Stimulated activated CD4-positive, alpha-beta T cell treated with anti-CD3 and anti-CD28 coated beads, Interleukin-2, amount 100 ng/mL, for 4 hours (primary cell): ENCODE measurements around the gene RNLS.
"Not testable (repeated sequence)": the region's sequence is repeated elsewhere in the genome, so short reads cannot be mapped to it uniquely, and the experiment has no call there.

Experiments
- DNase-seq: peaks from one replicate; pipeline ENCODE4 v3.0.0-alpha.2; 2020; ENCODE audit warnings: low read depth

The RNLS gene

DNA sequence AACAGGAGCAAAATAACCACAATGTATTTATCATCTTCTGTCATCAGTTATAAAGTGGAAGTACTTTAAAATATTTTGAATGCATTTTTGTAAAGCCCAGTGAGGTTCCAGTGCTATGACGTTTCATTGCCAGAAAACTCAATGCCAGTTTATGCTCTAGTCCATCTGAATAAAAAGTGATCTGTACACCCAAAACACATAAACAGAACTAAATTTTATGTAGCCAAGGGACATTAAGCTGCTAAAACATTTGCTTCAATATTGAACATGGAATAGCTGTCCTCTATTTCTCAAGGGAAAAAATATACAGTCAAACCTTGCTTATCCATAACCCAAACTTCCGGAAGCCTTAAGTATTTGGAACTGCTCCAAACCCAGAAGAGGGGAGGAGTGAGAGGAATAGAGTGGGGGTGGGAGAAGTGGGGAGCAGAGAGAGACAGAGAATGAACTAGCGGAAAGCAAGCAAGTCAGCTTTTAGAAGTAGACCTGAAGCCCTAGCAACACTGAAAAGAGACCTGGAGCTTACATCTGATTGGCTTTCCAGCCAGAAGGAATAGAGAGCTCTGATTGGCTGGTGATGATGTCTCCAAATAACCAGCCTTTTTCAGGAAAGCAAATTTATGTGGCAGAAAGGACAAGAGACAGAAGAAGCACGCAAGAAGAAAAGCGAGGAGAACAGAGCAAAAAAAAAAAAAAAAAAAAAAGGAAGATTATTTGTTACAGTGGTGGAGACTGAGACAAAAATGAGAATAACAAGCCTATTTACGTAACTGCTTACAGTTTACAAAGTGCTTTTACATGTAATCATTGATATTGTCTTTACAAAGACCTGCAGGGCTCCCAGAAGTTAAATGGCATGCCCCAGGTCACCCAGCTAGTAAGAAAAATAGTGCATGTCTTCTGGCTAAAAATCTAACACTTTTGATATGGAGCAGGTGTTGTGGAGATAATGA lies 196.0 kb downstream of the RNLS start:
- DNase-seq, result no peak

DNA sequence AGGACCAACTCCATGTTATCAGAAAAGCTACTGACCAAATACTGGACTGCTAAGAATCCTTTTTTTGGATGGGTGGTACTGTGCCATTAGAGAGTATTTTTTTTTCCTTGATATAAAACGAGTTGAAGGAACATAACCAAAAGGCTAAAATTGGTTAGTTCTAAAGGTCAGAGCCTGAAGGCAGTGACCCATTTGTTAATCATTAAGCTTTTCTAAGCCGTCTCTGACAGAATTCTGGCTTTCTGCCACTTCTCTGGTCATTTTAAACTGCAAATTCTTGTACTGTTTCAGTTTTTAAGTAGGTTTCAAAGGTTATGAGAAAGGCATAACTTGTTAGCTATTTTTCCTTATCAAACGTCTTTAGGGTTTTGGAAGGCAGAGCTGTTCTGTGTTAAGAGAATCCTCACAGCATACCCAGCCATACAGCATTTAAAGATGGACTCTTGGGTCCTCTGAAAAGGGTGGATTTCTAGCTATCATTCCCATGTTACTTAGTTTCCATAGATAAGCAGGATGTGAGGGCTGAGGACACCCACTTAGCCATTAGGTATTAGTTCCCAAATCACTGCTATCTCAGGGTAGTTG lies 196.8 kb downstream of the RNLS start:
- no peak for DNase-seq

DNA sequence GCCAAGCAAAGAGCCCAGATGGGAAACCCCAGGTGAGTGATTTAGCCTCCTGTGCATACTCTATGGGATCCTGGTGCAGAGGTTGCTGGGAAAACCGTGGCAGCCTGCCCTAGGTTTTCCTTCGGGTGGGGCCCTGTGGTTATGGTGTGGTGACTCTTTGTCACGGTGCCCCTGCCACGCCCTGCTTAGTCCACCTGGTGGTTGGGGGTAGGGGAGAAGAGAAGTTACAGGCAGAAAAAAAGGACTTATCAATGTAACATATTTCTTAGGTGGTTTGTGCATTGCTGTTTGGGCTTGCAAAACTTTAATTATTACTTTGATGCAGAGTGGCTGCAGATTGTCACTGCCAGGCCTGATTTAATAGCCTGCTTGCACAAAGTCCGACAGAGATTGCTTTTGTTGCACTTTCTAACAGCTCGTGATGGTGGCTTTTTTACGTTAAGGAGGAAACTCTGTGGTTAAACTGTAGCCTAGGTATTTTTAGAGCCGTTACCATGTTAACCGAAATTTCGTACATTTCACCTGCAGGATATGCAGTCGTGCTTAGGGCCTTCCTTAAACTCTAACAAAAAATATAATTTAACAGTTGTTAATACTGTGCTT lies 197.4 kb downstream of the RNLS start:
- DNase-seq, result peak; percentile 11

DNA sequence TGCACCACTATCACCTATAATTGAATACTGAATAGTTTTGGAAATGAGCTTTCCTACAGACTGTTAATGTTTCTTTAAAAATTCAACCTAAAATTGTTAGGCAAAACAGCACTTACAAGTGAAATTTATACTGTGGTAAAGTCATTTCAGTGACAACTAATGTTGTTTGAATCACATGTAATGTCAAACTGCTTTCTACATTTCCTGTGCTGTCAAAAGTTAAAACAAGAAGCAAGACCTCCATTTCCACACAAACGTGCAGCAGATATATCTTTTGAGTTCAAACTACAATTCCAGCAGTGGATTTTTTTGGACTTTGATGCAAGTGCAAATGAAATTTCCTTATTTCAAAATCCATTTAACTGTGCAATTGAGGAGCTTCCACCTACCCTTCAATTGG lies 199.8 kb downstream of the RNLS start:
- no peak for DNase-seq

DNA sequence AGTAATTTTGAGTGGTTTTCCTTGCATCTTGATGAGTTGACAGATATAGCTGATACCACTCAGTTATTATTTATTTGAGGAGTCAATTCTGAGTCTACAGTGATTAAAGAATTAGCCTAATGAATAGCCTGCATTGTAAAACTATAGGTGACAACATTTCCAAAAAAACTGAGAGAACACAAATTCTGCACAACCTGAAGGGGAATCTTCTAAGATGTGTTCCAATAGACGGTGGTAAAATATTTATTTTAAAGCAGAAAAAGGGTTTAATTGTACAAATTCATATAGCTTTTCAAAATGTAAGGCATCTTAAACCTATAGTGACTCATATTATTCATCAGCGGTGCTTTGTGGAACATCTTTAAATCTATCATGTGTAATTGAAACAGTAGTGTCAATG lies 200.4 kb downstream of the RNLS start:
- DNase-seq, result no peak

DNA sequence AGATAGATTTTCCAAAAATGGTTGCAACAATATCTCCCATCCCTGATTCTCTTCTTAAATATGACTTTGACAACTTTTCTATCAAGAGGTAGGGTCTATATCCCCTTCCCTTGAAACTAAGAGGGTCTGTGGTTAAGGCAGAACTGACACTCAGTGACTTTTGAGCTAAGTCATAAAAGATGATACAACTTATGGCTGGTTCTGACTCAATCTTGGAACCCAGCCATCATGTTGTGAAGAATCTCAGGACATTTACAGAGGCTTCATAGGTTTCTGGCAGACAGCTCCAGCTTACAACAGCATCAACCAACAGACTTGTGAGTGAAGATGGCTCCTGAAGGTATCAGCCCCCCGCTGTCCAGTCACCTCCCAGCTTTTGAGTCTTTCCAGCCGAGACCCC lies 203.5 kb downstream of the RNLS start:
- DNase-seq, result no peak

DNA sequence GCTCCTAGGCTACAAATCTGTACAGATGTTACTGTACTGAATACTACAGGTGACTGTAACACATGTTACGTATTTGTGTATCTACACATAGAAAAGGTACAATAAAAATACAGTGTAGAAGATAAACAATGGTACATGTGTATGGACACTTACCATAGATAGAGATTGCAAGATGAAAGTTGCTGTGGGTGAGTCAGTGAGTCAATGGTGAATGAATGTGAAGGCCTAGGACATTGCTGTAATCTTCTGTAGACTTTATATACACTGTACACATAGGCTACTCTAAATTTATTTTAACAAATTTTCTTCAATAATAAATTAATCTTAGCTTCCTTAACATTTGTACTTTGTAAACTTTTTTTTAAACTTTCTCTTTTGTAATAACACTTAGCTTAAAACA lies 205.6 kb downstream of the RNLS start:
- DNase-seq, result no peak

DNA sequence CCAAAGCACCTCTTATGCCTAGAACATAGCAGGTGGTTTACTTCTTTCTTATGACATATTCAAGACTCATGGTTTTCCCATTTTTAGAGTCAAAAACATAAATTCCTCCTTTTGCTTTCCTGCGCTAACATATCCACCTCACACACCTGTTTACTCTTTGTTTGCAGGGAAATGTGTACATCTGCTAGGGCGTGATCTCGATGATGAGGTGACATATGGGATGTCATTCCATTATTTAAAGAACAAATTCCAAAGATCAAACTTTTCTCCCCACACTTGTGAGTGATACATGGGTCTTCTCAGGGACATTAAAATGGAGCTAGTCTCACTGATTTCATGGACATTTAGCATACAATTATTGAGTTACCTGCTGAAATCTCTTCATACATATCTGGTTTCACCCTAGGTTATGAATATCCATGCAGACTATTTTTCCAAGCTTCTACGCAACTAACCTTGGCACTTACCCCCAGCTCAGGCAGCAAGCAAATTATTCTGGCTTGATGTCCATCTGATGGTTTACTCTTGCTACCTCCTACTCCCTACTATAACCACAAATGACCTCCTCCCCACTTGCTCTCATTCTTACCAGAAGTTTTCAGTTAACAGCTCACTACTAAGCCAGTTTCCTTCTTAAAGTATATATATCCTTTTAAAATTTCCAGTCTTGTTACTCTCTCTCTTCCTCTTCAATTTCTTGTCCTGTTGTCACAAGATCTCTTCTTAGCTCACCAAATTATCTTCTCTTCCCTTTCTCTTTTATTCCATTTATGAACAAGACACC lies 208.5 kb downstream of the RNLS start:
- DNase-seq, result no peak

DNA sequence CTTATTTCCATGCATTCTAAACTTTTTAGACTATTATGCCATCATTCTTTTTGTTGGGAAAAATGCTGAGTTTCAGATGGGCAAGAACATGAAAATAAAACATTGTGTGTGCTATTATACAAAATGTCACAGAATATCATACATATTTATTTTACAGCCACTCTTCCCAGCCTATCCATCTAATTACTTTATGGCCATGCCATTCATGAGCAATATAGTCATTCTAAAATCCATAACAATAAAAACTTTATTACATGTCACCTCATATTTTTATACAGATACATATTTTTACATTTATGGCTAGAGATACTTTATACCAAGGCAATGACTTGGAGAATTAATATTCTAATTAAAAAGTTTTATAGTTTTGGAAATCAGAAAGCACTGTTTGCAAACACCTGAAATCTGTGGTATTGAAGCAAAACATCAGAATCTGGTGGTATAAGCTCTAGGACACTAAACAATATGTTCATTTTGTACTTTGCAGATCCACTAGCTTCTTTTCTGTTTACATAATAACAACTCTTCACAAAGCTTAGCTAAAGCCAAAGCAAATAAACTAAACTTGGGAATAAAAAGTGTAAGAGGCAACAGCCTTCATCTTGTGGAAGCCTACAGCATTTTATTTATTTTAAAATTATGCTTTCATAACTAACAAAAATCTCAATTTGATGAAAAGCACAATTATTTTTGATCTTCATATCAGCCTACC lies 210.1 kb downstream of the RNLS start:
- no peak for DNase-seq

DNA sequence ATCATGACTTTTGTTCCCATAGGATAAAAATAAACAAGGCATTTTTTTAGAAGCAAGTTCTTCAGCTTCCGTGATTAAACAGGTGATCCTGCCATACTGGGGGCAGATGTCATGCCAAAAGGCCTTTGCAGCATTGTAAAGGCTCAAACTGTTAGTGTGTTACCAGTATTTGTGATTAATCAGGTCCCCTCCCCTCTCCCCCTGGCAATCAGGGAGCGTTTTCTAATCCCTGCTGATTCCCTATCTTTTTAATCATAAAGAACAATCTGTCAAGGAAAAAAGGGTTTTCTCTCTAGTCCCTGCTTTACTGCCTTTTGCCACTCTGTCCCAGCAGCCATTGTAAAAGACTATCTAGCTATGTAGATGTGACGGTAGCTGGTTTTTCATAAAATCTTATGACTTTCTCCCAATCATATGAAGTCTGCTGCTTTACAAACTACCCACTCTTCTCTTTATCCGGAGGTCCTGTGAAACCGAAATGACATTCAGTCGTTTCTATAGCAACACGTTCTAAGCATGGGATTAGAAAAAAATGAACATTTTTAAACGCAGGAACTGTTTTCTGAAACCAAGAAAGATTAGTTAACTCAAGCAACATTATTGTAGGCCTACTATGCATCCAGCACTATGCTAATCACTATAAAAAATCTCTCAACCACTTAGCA lies 210.9 kb downstream of the RNLS start:
- DNase-seq, result no peak

DNA sequence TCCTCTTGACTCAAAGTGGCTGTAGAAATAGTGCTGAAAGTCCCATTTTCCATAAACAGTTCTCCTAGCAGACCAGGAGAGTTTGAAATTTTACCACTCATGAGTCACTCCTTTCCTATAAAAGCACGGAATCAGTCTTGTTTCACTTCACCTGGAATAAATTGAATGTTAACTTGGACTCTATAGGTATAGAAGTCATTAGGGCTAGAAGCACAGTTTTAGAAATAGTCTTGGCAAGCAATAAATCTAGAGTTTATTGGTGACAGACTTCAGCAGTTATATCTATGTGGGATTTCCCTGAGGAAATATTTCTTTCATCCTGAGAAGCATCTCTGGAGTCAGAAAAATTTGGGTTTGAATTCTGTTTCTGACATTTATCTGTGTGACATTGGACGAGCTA lies 212.4 kb downstream of the RNLS start:
- DNase-seq, result no peak

DNA sequence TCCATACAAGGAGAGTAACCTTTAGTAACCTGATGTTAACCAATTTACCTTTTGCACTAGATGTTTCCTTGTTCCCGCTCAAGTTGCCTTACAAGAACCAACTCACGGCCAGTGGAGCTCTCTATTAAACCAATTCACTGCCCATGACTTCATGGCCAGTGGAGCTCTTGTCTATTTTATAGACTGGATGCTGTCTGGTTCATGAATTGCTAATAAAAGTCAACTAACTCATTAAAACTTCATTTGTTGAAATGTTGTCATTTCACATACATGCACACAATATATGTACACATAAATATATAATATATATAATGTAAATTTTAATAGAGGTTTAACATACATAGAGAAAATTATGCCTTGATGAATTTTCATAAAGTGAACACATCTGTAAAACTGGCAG lies 216.3 kb downstream of the RNLS start:
- no peak for DNase-seq

DNA sequence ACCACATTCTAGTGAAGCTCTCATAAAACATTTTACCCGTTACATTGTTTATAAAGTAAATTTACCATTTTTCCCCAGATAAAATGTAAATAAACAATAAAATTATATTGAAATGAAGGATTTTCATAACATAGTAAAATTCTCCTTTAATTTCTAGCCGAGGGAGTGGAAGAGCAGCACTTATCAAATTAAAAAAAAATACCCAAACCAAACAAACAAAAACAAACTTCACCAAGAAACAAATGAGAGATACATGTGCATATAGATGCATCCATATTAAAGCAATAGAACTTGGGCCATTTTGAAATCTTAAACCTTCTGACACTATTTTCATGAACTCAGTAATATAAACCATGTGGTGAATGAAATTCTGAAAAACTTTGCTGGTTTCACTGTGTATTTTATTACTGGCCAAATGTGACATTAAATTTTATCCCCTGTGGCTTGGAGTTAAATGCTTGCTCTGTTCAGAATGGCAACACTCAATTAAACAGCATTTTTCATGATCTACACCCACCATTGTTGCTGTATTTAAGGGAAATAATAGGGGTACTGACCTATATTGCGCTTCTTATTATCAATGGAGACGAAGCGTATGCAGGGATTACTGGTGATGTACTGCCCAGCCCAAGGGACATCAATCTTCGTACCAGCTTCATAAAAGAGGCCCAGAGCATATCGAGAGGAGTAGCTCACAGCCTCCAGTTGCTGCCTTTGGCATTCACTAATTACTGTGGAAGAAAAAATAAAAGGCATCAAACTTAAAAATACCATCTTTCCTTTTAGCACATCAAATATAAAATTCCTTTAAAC lies 220.9 kb downstream of the RNLS start:
- no peak for DNase-seq

DNA sequence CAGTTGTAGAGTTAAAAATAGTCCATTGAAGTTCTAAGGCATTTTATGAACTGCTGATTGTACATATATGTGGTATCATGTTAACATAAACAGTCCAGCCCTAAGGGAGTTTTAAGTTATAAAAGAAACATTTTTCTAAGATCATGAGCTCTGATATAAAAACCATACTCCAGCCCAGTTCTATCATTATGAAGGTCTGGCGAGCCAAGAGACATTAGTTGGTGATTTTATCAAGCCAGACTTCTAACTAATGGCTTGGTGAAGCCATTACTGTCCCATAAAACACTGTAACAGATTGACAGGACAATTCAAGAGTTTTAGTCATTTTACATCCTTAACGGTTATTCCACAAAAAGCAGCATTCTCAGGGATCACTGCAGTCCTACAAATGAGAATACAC lies 221.6 kb downstream of the RNLS start:
- no peak for DNase-seq

DNA sequence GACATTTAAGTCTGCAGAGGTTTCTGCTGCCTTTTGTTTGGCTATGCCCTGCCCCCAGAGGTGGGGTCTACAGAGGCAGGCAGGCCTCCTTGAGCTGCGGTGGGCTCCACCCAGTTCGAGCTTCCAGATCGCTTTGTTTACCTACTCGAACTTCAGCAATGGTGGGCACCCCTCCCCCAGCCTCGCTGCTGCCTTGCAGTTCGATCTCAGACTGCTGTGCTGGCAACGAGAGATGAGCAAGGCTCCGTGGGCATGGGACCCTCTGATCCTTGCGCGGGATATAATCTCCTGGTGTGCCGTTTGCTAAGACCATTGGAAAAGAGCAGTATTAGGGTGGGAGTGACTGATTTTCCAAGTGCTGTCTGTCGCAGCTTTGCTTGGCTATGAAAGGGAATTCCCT lies 227.4 kb downstream of the RNLS start:
- not testable (repeated sequence) for DNase-seq

DNA sequence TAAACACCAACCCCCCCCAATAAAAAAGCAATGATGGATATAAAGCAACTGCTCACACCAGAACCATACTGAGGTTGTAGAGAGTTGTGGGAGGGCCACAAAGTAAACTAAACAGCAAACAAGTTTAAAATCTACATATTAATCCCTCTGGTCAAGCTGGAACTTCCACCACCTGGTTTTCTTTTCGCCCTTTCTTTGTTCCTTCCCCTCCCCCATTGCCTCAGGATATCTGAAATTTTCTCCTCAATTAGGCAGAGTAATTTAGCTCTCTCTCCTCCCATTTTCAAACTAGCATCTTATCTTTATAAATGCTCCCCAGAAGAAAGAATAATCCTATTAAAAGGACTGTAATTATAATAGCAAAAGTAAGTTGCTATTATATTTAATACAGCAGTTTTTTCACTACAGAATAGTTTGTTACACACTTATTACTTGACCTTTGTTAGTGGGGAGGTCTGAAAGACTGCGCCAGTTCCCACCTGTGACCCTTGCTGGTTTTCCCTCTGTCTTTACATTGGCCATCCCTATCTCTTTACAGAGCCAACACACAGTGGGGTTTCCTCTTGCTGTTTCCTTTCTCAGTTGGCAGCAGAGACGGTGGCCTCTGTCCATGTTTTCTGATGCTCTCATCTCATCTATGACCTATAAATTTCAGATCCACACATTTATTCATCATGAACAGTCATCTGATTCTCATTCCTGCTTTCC lies 235.4 kb downstream of the RNLS start:
- DNase-seq, result no peak

DNA sequence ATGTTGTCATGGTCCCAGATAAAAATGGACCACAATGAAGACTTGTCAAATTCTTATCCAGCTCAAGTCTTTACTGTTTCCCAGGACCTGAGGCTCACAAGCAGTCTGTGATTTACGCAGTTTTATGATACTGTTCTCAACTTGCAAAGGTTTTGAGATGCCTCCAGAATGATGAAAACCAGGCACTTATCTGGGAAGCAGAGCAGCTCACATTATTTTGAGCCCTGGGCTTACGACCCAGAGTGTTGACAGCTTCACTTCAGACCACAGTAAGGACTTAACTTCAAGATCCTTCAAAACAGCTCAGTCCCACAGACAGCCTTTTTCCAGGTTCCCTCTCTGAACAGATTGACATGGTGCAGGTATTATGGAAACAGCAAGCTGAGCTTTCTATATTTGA lies 236.1 kb downstream of the RNLS start:
- DNase-seq, result no peak

DNA sequence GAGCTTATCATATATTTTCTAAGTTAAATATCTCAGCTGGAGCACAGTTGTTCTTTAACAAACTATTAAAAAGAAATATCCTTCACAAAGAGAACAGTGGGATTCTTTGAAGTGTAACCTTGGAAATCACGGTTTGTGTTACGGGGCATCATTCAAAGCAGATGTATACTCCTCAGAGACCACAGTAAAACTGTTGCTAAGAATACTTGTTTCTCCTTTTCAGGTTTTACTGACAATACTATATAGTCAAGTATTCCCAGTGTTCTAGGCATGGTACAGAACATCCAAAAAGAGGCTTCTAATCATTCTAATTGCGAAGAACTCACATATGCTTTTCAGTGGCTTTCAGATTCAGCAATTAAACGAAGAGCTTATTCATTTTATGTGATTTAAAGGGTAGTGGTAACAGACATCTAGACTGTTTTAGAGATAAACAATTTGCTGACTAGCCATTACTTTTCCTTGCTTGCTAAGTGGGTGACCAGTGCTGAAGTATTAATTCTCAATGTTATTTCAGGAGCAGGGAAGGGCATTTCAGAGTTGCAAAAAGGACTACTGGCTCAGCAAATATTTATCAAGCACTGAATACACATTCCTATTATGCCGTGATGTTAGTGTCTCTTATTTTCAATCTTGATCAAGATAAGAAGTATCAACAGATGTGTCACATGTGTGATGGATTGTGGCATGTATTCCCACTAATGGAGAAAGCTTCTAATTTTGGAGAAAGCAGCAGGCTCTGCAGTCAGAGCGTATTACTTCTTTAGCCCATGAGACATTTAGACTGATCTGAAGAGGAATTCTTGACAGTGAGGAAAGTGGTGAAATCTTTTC lies 236.8 kb downstream of the RNLS start:
- DNase-seq, result no peak
